Measurements from ENCODE around the gene FOXN1. TPM values are rescaled to one million over a fixed set of nuclear protein-coding genes. Genes with fewer than 3 reads are reported as not detected.

The FOXN1 gene
- total and polyA plus RNA-seq, 4 donors: not detected

- no peaks in the 10 kb centered on the region for H3K36me3 ChIP-seq (ENCODE audit: control insufficient read depth, insufficient read depth, low read length)
- H3K9me3 ChIP-seq (ENCODE audit: control insufficient read depth, insufficient read depth, low read length): no peaks in the 10 kb centered on the region
- 92% methylated on average over 5 of the region's 7 CpGs for WGBS (ENCODE audit: insufficient coverage)
- H3K4me3 ChIP-seq (ENCODE audit: low read depth, low read length): no peak overlapping the region
- H3K4me1 ChIP-seq (ENCODE audit: control insufficient read depth, insufficient read depth, low read length): peaks cover 11% of the 10 kb centered on the region
- no peaks in the 10 kb centered on the region for H3K27me3 ChIP-seq (ENCODE audit: control insufficient read depth, insufficient read depth, low read length)
- H3K27ac ChIP-seq (ENCODE audit: low read depth, low read length): no peak overlapping the region
- no peak for DNase-seq (ENCODE audit: low read depth in 4 of 6, low spot score in 6 of 6)
These were observed 24.8 kb downstream of the FOXN1 start for GRCh38 chr17:28530926-28531325.

GRCh38 chr17:28532050-28532960, 26.2 kb downstream of the FOXN1 start:
- H3K4me1 ChIP-seq (ENCODE audit: control insufficient read depth, insufficient read depth, low read length): peaks cover 11% of the 10 kb centered on the region
- no peak overlapping the region for H3K27ac ChIP-seq (ENCODE audit: low read depth, low read length)
- H3K36me3 ChIP-seq (ENCODE audit: control insufficient read depth, insufficient read depth, low read length): no peaks in the 10 kb centered on the region
- H3K9me3 ChIP-seq (ENCODE audit: control insufficient read depth, insufficient read depth, low read length): no peaks in the 10 kb centered on the region
- WGBS (ENCODE audit: insufficient coverage): 62% methylated on average over 5 of the region's 7 CpGs
- DNase-seq (ENCODE audit: low read depth in 4 of 6, low spot score in 6 of 6): no peak
- no peak overlapping the region for H3K4me3 ChIP-seq (ENCODE audit: low read depth, low read length)
- H3K27me3 ChIP-seq (ENCODE audit: control insufficient read depth, insufficient read depth, low read length): no peaks in the 10 kb centered on the region

- Histone ChIP-seq H3K4me3 (ENCODE audit: low read depth, low read length) (no peak overlapping the region), H3K36me3 (ENCODE audit: control insufficient read depth, insufficient read depth, low read length) (no peaks in the 10 kb centered on the region), H3K9me3 (ENCODE audit: control insufficient read depth, insufficient read depth, low read length) (no peaks in the 10 kb centered on the region), H3K27me3 (ENCODE audit: control insufficient read depth, insufficient read depth, low read length) (no peaks in the 10 kb centered on the region), H3K27ac (ENCODE audit: low read depth, low read length) (no peak overlapping the region), H3K4me1 (ENCODE audit: control insufficient read depth, insufficient read depth, low read length) (peaks cover 11% of the 10 kb centered on the region)
- 66% methylated on average over 16 of the region's 16 CpGs for WGBS (ENCODE audit: insufficient coverage)
- no peak for DNase-seq (ENCODE audit: low read depth in 4 of 6, low spot score in 6 of 6)
These were observed 27.1 kb downstream of the FOXN1 start for GRCh38 chr17:28533091-28533807.

- Histone ChIP-seq H3K9me3 (ENCODE audit: control insufficient read depth, insufficient read depth, low read length) (no peaks in the 10 kb centered on the region), H3K4me1 (ENCODE audit: control insufficient read depth, insufficient read depth, low read length) (no peaks in the 10 kb centered on the region), H3K27me3 (ENCODE audit: control insufficient read depth, insufficient read depth, low read length) (no peaks in the 10 kb centered on the region), H3K36me3 (ENCODE audit: control insufficient read depth, insufficient read depth, low read length) (no peaks in the 10 kb centered on the region), H3K4me3 (ENCODE audit: low read depth, low read length) (no peak overlapping the region), H3K27ac (ENCODE audit: low read depth, low read length) (no peak overlapping the region)
- 87% methylated on average over 9 of the region's 11 CpGs for WGBS (ENCODE audit: insufficient coverage)
- no peak for DNase-seq (ENCODE audit: low read depth in 4 of 6, low spot score in 6 of 6)
These were observed 28.7 kb downstream of the FOXN1 start for GRCh38 chr17:28534740-28535375.

GRCh38 chr17:28536532-28537218, 30.5 kb downstream of the FOXN1 start:
- DNase-seq (ENCODE audit: low read depth in 4 of 6, low spot score in 6 of 6): no peak
- Histone ChIP-seq H3K36me3 (ENCODE audit: control insufficient read depth, insufficient read depth, low read length) (no peaks in the 10 kb centered on the region), H3K4me3 (ENCODE audit: low read depth, low read length) (no peak overlapping the region), H3K27me3 (ENCODE audit: control insufficient read depth, insufficient read depth, low read length) (no peaks in the 10 kb centered on the region), H3K27ac (ENCODE audit: low read depth, low read length) (no peak overlapping the region), H3K4me1 (ENCODE audit: control insufficient read depth, insufficient read depth, low read length) (no peaks in the 10 kb centered on the region), H3K9me3 (ENCODE audit: control insufficient read depth, insufficient read depth, low read length) (no peaks in the 10 kb centered on the region)
- 66% methylated on average over 7 of the region's 9 CpGs for WGBS (ENCODE audit: insufficient coverage)

- Histone ChIP-seq H3K36me3 (ENCODE audit: control insufficient read depth, insufficient read depth, low read length) (no peaks in the 10 kb centered on the region), H3K27me3 (ENCODE audit: control insufficient read depth, insufficient read depth, low read length) (no peaks in the 10 kb centered on the region), H3K4me3 (ENCODE audit: low read depth, low read length) (no peak overlapping the region), H3K27ac (ENCODE audit: low read depth, low read length) (no peak overlapping the region), H3K9me3 (ENCODE audit: control insufficient read depth, insufficient read depth, low read length) (no peaks in the 10 kb centered on the region), H3K4me1 (ENCODE audit: control insufficient read depth, insufficient read depth, low read length) (no peaks in the 10 kb centered on the region)
- WGBS (ENCODE audit: insufficient coverage): 79% methylated on average over 12 of the region's 12 CpGs
- no peak for DNase-seq (ENCODE audit: low read depth in 4 of 6, low spot score in 6 of 6)
These were observed 31.1 kb downstream of the FOXN1 start for GRCh38 chr17:28537219-28537610.

GRCh38 chr17:28538296-28538895, 32.2 kb downstream of the FOXN1 start:
- no peaks in the 10 kb centered on the region for H3K4me1 ChIP-seq (ENCODE audit: control insufficient read depth, insufficient read depth, low read length)
- no peaks in the 10 kb centered on the region for H3K27me3 ChIP-seq (ENCODE audit: control insufficient read depth, insufficient read depth, low read length)
- H3K9me3 ChIP-seq (ENCODE audit: control insufficient read depth, insufficient read depth, low read length): no peaks in the 10 kb centered on the region
- no peak overlapping the region for H3K4me3 ChIP-seq (ENCODE audit: low read depth, low read length)
- H3K36me3 ChIP-seq (ENCODE audit: control insufficient read depth, insufficient read depth, low read length): no peaks in the 10 kb centered on the region
- WGBS (ENCODE audit: insufficient coverage): 89% methylated on average over 14 of the region's 14 CpGs
- DNase-seq (ENCODE audit: low read depth in 4 of 6, low spot score in 6 of 6): no peak
- H3K27ac ChIP-seq (ENCODE audit: low read depth, low read length): no peak overlapping the region

- Histone ChIP-seq H3K36me3 (ENCODE audit: control insufficient read depth, insufficient read depth, low read length) (no peaks in the 10 kb centered on the region), H3K27ac (ENCODE audit: low read depth, low read length) (no peak overlapping the region), H3K27me3 (ENCODE audit: control insufficient read depth, insufficient read depth, low read length) (no peaks in the 10 kb centered on the region), H3K4me3 (ENCODE audit: low read depth, low read length) (no peak overlapping the region), H3K9me3 (ENCODE audit: control insufficient read depth, insufficient read depth, low read length) (no peaks in the 10 kb centered on the region), H3K4me1 (ENCODE audit: control insufficient read depth, insufficient read depth, low read length) (no peaks in the 10 kb centered on the region)
- DNase-seq (ENCODE audit: low read depth in 4 of 6, low spot score in 6 of 6): no peak
- 81% methylated on average over 3 of the region's 4 CpGs for WGBS (ENCODE audit: insufficient coverage)
These were observed 34.1 kb downstream of the FOXN1 start for GRCh38 chr17:28540231-28540630.

GRCh38 chr17:28541439-28541838, 35.3 kb downstream of the FOXN1 start:
- 80% methylated on average over 1 of the region's 4 CpGs for WGBS (ENCODE audit: insufficient coverage)
- Histone ChIP-seq H3K27ac (ENCODE audit: low read depth, low read length) (no peak overlapping the region), H3K4me1 (ENCODE audit: control insufficient read depth, insufficient read depth, low read length) (no peaks in the 10 kb centered on the region), H3K9me3 (ENCODE audit: control insufficient read depth, insufficient read depth, low read length) (no peaks in the 10 kb centered on the region), H3K36me3 (ENCODE audit: control insufficient read depth, insufficient read depth, low read length) (peaks cover 7% of the 10 kb centered on the region), H3K4me3 (ENCODE audit: low read depth, low read length) (no peak overlapping the region), H3K27me3 (ENCODE audit: control insufficient read depth, insufficient read depth, low read length) (no peaks in the 10 kb centered on the region)
- no peak for DNase-seq (ENCODE audit: low read depth in 4 of 6, low spot score in 6 of 6)
